B cell (primary cell): ENCODE data around the gene RNF112.

Source experiments
- CTCF ChIP-seq: fragments of 200-600 bp; IDR thresholded peaks from one replicate; pipeline ENCODE4 v1.8.0; 2022; ENCODE audit warnings: antibody characterized with exemption, mild to moderate bottlenecking
- EZH2 ChIP-seq: IDR thresholded peaks from 2 replicates; pipeline ENCODE4 v1.6.1; 2012; ENCODE audit warnings: borderline replicate concordance, low read depth, mild to moderate bottlenecking, moderate library complexity, low read length; ENCODE audit not compliant: insufficient read depth, poor library complexity, severe bottlenecking

- TF ChIP-seq CTCF = no peak
- no peak for TF ChIP-seq EZH2
Observed at GRCh38 chr17:19368229-19368628, 42.8 kb upstream of the RNF112 start.
